GM18499 (cell line): Measurements from ENCODE around the gene MEX3C.

Experiments used
- ATAC-seq: cut with Tn5 transposase; IDR thresholded peaks from one replicate; pipeline ENCODE4 v1.9.1; 2021; ENCODE audit warnings: moderate number of reproducible peaks; ENCODE audit not compliant: insufficient read depth, unreplicated experiment

Gene MEX3C

GRCh38 chr18:51197661-51198424 is at the start of gene MEX3C:
Gene MEX3C, minus strand, starts transcription at chr18:51197681. Its CDS starts 361 bp downstream, at chr18:51197320.
- peak; percentile 72 for ATAC-seq

DNA sequence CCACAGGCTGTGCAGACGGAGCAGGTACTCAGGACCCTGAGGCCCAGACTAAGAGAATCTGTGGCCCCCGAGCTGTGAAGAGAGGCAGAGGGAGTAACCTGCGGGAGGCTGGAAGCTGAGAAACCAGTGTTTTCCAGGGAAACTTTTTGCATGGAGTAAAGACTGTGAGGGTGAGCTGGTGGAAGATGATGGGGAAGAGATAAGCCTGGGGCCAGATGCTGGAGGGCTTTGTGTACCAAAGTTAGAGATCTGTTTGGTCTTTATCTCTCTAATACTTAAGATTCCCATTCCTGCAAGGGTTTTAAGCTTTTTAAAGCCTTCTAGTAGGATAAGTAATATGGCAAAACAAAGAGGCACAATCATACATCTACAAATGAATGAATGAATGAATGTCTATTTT is 43.7 kb upstream of the MEX3C start:
- no peak for ATAC-seq

DNA sequence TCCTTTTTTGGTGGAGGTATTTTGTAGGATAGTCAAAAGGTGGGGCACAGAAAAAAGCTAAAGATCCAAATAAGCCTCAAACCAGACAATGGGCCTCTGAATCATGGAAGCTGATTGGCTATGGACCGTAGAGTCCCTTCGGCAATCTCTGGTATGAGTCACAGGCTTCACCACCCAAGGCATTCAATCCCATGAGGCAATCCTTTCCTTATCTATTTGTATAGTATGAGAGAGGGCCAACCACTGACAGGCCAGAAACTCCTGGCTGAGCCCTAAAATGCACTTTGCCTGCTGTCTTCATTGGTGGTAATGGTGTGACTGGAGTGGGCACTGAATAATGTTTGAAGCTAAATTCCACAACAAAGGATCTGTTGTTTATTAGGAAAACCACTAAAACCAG is 38.7 kb upstream of the MEX3C start:
- ATAC-seq = no peak

- peak; percentile 78 for ATAC-seq
These were observed 37.7 kb upstream of the MEX3C start for GRCh38 chr18:51235009-51235789.

DNA sequence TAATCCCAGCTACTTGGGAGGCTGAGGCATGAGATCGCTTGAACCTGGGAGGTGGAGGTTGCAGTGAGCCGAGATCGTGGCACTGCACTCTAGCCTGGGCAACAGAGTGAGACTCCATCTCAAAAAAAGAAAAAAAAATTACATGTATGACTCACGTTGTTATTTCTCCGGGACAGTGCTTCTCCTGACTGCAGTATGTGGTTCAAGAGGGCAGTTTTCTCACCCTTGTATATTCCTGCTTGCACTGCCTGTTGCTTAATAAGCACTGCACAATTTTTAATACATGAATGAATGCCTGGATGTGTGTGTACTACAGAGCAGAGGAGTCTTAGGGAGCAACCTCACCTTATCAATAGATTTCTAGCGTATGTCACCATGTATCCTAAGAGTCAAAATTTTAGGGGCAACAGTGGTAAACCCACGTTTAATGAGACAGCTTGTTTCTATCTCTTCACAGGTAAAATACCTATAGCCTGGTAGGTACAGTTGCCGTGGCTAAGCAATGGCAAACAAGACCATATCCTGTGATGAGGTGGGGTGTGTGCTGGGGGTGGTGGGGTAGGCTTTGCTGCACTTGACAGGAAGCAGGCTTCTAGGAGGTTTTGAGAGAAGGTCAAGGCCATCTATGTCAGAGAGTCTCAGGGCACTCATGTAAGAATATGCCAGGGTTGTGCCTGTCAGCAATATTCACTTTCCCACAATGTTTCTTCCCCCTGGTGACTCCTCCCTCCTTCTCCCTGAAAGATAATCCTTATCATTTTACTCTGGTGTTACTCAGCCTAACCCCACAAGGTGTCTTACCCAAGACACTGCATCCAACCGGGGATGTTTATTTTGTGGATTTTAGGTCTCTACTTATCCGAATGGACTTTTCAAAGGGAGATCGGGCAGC is 36.9 kb upstream of the MEX3C start:
- ATAC-seq = no peak

GRCh38 chr18:51229328-51229727 is 31.8 kb upstream of the MEX3C start:
- ATAC-seq = no peak

- no peak for ATAC-seq
These were observed 30.2 kb upstream of the MEX3C start for GRCh38 chr18:51227660-51228059.

GRCh38 chr18:51226587-51227350 is 29.3 kb upstream of the MEX3C start:
- ATAC-seq = no peak

- ATAC-seq = no peak
These were observed 28.6 kb upstream of the MEX3C start for GRCh38 chr18:51226068-51226467.

GRCh38 chr18:51212606-51213005 is 15.1 kb upstream of the MEX3C start:
- ATAC-seq = no peak

GRCh38 chr18:51211552-51211951 is 14.1 kb upstream of the MEX3C start:
- peak; percentile 97 for ATAC-seq

DNA sequence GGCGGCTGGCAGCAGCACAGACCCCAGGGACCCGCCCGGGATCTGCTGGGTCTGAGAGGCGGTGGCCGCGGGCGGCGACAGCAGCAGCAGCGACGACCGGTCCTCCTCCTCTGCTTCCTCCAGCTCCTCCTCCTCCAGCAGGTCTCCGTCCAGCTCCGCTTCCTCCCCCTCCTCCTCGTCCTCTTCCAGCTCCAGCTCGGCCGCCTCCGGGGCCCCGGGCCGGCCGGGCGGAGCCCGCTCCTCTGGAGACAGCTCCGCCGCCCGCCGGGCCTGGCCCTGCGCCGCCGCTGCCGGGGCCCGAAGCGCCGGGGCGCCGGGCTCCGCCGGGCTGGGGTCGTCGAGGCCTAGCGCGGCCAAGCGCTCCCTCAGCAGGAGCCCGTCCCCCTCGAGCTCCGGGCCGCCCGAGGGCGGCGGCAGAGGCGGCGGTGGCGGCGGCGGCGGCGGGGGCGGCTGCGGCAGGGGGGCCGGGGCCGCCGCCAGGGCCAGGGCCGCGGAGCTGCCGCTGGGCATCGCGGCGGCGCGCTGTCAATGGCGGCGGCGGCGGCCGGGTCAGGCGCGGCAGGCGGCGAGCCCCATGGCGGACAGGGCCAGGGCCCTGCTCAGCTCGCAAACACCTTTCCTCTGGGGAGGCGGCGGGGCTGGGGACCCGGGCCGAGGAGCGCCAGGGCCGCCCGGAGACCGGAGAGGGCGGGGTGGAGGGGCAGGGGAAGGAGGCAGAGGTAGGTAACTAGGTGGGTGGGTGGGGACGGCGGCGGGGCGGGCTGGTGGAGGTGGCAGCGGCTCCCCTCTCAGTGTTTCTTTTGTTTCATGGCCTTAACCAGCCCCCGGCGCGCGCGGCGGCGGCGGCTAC is 445 bp downstream of the MEX3C start:
- no peak for ATAC-seq

DNA sequence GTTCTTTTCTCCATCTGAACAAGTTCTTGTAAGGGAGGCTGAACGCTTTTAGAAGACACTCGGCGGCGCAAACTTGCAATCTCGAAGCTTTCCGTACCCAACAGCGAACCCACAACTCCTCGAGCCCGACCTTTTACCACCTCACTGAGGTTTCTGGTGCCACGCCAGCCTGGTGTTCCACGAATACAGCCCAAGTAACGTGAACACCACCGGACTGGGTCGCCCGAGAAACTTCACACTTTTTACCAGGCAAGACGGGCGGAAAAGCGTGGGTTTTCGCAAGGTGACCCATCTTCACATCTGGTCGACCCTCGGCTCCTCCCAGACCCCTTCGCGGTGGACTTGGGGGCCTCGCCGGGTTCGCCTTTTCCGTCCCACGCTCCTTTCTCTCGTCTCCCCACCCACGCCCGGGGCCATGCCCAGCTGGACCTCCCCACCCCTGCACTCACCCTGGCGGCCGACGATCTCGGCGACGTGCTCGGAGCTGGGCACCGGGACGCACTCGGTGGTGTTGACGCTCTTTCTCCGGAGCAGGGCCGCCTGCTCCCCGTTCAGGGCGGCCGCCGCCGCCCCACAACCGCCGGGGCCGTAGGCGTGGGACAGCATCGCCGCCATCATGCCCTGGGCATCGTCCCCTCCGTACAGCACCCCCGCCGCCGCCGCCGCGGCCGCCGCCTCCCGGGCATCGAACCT is 1.2 kb downstream of the MEX3C start:
- ATAC-seq = no peak

DNA sequence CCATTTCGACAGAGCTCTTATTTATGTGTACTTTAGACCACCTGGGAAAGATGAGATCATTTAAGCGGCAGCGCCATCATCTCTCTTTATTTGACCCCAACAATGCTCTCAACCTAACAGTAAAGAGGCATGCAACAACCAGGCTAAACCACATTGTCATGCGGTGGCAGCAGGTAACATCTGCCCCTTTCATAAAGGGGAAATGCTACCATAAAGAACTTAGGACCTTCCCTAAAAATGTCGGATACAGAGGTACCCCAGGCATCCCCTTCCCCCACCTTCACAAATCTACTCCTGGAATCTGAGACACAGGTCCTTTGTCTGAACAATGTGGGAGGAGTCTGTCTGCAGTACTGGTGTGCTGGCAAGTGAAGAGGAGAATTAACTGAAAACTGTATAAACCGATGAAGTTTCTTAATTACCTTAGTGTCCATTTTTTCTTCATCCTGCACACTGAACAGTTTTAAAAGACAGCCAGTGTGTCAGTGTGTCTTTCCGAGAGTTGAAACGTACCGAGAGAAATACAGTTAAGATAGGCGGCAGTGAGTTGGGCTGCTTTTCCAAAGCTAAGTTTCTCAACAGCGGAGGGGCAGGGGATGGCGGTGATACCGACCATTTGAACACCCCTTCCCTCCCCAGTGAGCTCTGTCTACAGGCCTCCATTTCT is 1.9 kb downstream of the MEX3C start:
- ATAC-seq = no peak

DNA sequence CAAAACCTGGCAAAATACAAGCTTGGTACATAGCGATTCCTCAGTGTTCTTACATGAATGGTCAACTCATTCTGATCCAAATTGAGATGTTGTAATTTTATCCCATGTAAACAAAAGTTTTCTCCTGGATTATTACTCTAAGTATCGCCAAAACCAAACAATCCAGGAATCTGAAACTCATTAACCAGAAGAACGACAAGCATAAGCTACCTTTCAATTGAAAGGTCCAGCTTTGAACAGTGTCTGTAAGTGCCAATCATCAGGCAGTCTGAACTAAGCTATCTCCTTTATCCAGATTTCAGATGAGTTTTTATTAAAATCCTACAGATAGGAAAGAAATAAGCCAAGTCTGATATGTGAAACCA is 2.4 kb downstream of the MEX3C start:
- ATAC-seq = no peak

GRCh38 chr18:51194604-51195003 is 2.9 kb downstream of the MEX3C start:
- ATAC-seq = no peak

GRCh38 chr18:51193621-51194287 is 3.7 kb downstream of the MEX3C start:
- no peak for ATAC-seq

DNA sequence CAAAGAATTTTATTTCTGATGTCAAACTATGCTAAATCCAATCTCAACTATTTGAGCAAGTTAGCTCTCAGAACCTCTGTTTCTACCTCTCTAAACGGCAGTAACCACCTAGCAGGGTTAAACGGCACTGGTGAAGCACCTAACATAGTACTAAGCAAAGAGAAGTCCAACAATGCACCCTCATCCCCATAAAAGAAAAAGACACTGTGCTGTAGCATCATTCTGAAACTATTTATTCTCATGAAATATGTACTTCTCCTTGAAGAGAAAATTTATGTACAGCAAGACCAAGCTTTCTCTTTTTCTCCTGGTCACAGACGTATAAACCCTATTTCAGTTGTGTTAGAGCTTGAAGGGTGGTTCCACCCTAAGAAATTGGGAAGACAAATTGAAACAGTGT is 4.8 kb downstream of the MEX3C start:
- no peak for ATAC-seq
